H9 (cell line): ENCODE data around the gene ALG9. TPM values are rescaled to one million over a fixed set of nuclear protein-coding genes. Genes with fewer than 3 reads are reported as not detected.

Source experiments
- DNase-seq: peaks from one replicate; pipeline ENCODE4 v3.0.0-alpha.2; 2017
- H2AFZ ChIP-seq: one replicate; pipeline ENCODE4 v1.6.1; 2013; ENCODE audit warnings: mild to moderate bottlenecking, low read length, control low read depth, moderate library complexity
- H2AK5ac ChIP-seq: 2 replicates; pipeline ENCODE4 v1.6.1; 2013; ENCODE audit warnings: low read length, control low read depth, mixed read lengths; ENCODE audit not compliant: insufficient read length
- H2BK120ac ChIP-seq: one replicate; pipeline ENCODE4 v1.6.1; 2013; ENCODE audit warnings: low read depth, mild to moderate bottlenecking, low read length, control low read depth, inconsistent platforms; ENCODE audit not compliant: poor library complexity, severe bottlenecking
- H2BK12ac ChIP-seq: 2 replicates; pipeline ENCODE4 v1.6.1; 2013; ENCODE audit warnings: low read length, control low read depth, mixed read lengths, low read depth; ENCODE audit not compliant: insufficient read length
- H2BK15ac ChIP-seq: 2 replicates; pipeline ENCODE4 v1.6.1; 2013; ENCODE audit warnings: low read depth, low read length, control low read depth
- H2BK20ac ChIP-seq: one replicate; pipeline ENCODE4 v1.6.1; 2013; ENCODE audit warnings: low read depth, mild to moderate bottlenecking, low read length, control low read depth, inconsistent platforms; ENCODE audit not compliant: poor library complexity, severe bottlenecking
- H2BK5ac ChIP-seq: 2 replicates; pipeline ENCODE4 v1.6.1; 2013; ENCODE audit warnings: low read length, control low read depth, mixed read lengths; ENCODE audit not compliant: insufficient read length
- H3K14ac ChIP-seq: 2 replicates; pipeline ENCODE4 v1.6.1; 2013; ENCODE audit warnings: low read length, control low read depth; ENCODE audit not compliant: insufficient read depth
- H3K18ac ChIP-seq: 2 replicates; pipeline ENCODE4 v1.6.1; 2013; ENCODE audit warnings: low read depth, mild to moderate bottlenecking, mixed read lengths, low read length, control low read depth; ENCODE audit not compliant: insufficient read length
- H3K23ac ChIP-seq: 2 replicates; pipeline ENCODE4 v1.6.1; 2013; ENCODE audit warnings: low read length, control low read depth, mixed read lengths, low read depth; ENCODE audit not compliant: insufficient read length
- H3K23me2 ChIP-seq: 2 replicates; pipeline ENCODE4 v1.6.1; 2013; ENCODE audit warnings: low read depth, mild to moderate bottlenecking, mixed read lengths, low read length, control low read depth; ENCODE audit not compliant: insufficient read length, poor library complexity, severe bottlenecking
- H3K27ac ChIP-seq: 2 replicates; pipeline ENCODE4 v1.5.1; 2013; ENCODE audit warnings: low read length, control low read depth, mixed read lengths, low read depth; ENCODE audit not compliant: insufficient read length
- H3K27me3 ChIP-seq: 2 replicates; pipeline ENCODE4 v1.6.1; 2013; ENCODE audit warnings: low read length, control low read depth, inconsistent platforms; ENCODE audit not compliant: insufficient read depth
- H3K4ac ChIP-seq: 2 replicates; pipeline ENCODE4 v1.6.1; 2013; ENCODE audit warnings: low read depth, mild to moderate bottlenecking, control low read depth, inconsistent platforms, low read length, moderate library complexity
- H3K4me1 ChIP-seq: 2 replicates; pipeline ENCODE4 v1.6.1; 2013; ENCODE audit warnings: low read length, control low read depth, inconsistent platforms; ENCODE audit not compliant: insufficient read depth
- H3K4me2 ChIP-seq: 2 replicates; pipeline ENCODE4 v1.6.1; 2013; ENCODE audit warnings: low read length, control low read depth, mixed read lengths; ENCODE audit not compliant: insufficient read length, insufficient read depth
- H3K56ac ChIP-seq: 2 replicates; pipeline ENCODE4 v1.6.1; 2013; ENCODE audit warnings: low read depth, mild to moderate bottlenecking, mixed read lengths, low read length, control low read depth; ENCODE audit not compliant: insufficient read length
- H3K79me1 ChIP-seq: 2 replicates; pipeline ENCODE4 v1.6.1; 2013; ENCODE audit warnings: low read depth, mild to moderate bottlenecking, moderate library complexity, low read length, control low read depth, inconsistent platforms; ENCODE audit not compliant: insufficient read depth, poor library complexity, severe bottlenecking
- H3K79me2 ChIP-seq: 2 replicates; pipeline ENCODE4 v1.6.1; 2013; ENCODE audit warnings: low read length, control low read depth, inconsistent platforms; ENCODE audit not compliant: insufficient read depth
- H3K9ac ChIP-seq: 2 replicates; pipeline ENCODE4 v1.6.1; 2013; ENCODE audit warnings: low read length, control low read depth, mixed read lengths; ENCODE audit not compliant: insufficient read length; ENCODE audit errors: extremely low read depth
- H3K9me3 ChIP-seq: one replicate; pipeline ENCODE4 v1.6.1; 2013; ENCODE audit warnings: low read depth, low read length, inconsistent platforms; ENCODE audit not compliant: control insufficient read depth
- H3T11ph ChIP-seq: one replicate; pipeline ENCODE4 v1.6.1; 2013; ENCODE audit warnings: mild to moderate bottlenecking, low read length, control low read depth, inconsistent platforms
- H4K20me1 ChIP-seq: one replicate; pipeline ENCODE4 v1.6.1; 2013; ENCODE audit not compliant: control insufficient read depth, insufficient read length, insufficient read depth
- H4K5ac ChIP-seq: 2 replicates; pipeline ENCODE4 v1.6.1; 2013; ENCODE audit warnings: low read depth, mild to moderate bottlenecking, mixed read lengths, low read length, control low read depth; ENCODE audit not compliant: insufficient read length
- H4K8ac ChIP-seq: replicated peaks from 2 replicates; pipeline ENCODE4 v1.6.1; 2013; ENCODE audit warnings: low read length, control low read depth, mixed read lengths, low read depth; ENCODE audit not compliant: insufficient read length
- H4K91ac ChIP-seq: 2 replicates; pipeline ENCODE4 v1.6.1; 2013; ENCODE audit warnings: low read depth, mild to moderate bottlenecking, moderate library complexity, mixed read lengths, low read length, control low read depth; ENCODE audit not compliant: insufficient read length
- H3K27ac Mint-ChIP-seq, 3 experiments: 2 replicates in 2 of 3; 3 replicates in 1 of 3; pipeline ENCODE4 v1.8.0; 2020 to 2021; ENCODE audit warnings: mixed read lengths in 3 of 3, mild to moderate bottlenecking in 1 of 3, moderate library complexity in 1 of 3
- H3K27me3 Mint-ChIP-seq: 2 replicates; pipeline ENCODE4 v1.8.0; 2021; ENCODE audit warnings: low read depth, mild to moderate bottlenecking, moderate library complexity, mixed read lengths
- H3K36me3 Mint-ChIP-seq, 3 experiments: 2 replicates in 2 of 3; 3 replicates in 1 of 3; pipeline ENCODE4 v1.8.0; 2020 to 2021; ENCODE audit warnings: low read depth in 3 of 3, mixed read lengths in 3 of 3; ENCODE audit not compliant: insufficient read depth in 1 of 3
- H3K4me1 Mint-ChIP-seq, 2 experiments: 2 replicates each; pipeline ENCODE4 v1.8.0; 2020; ENCODE audit warnings: mixed read lengths in 2 of 2
- H3K4me3 Mint-ChIP-seq, 2 experiments: 2 replicates in 1 of 2; 3 replicates in 1 of 2; pipeline ENCODE4 v1.8.0; 2020 to 2021; ENCODE audit warnings: mild to moderate bottlenecking in 2 of 2, mixed read lengths in 2 of 2, moderate library complexity in 1 of 2
- H3K9me3 Mint-ChIP-seq, 2 experiments: 2 replicates in 1 of 2; 3 replicates in 1 of 2; pipeline ENCODE4 v1.8.0; 2020; ENCODE audit warnings: mild to moderate bottlenecking in 2 of 2, mixed read lengths in 2 of 2, moderate library complexity in 1 of 2
- CTCF ChIP-seq: fragments of 200-600 bp; sonication (generic); conservative IDR thresholded peaks from 3 replicates; pipeline ENCODE4 v1.8.0; 2021; ENCODE audit warnings: antibody characterized with exemption, mild to moderate bottlenecking
- WGBS: extraction: QIAGEN DNeasy Blood & Tissue Kit; methylation state at CpG from one replicate; pipeline ENCODE4 v1.1.7; 2013; ENCODE audit warnings: missing lambda C conversion rate, low lambda C conversion rate, mixed read lengths; ENCODE audit not compliant: insufficient read length; ENCODE audit errors: extremely low coverage; 5-methylcytosine and 5-hydroxymethylcytosine counted together
- total RNA-seq: library from RNA; stranded (reverse); gene quantifications from 2 replicates; pipeline ENCODE4 v1.2.1, GENCODE V29; 2021

ALG9 gene
- total RNA-seq, 1 experiment from 2014 or later: 26.0 TPM

- peaks cover 5 to 10% of the 10 kb centered on the region in 2 experiments for H3K4me1 Mint-ChIP-seq
- Histone ChIP-seq H3K18ac (peak overlapping the region; percentile 18), H3K9ac (peak overlapping the region; percentile 62), H3K79me2 (no peaks in the 10 kb centered on the region), H3K27ac (peak overlapping the region; percentile 20), H2BK15ac (no peak overlapping the region), H4K91ac (no peak overlapping the region), H3K23me2 (peaks cover 9% of the 10 kb centered on the region), H3K27me3 (no peaks in the 10 kb centered on the region), H4K8ac (no peak overlapping the region), H4K20me1 (no peaks in the 10 kb centered on the region), H3K23ac (no peak overlapping the region), H3K56ac (no peak overlapping the region), H3K4me2 (peak overlapping the region; percentile 86), H2BK120ac (no peak overlapping the region), H3T11ph (no peak overlapping the region), H3K9me3 (no peaks in the 10 kb centered on the region), H3K4ac (no peak overlapping the region), H2AK5ac (no peak overlapping the region), H2AFZ (peak overlapping the region; percentile 98), H3K79me1 (no peaks in the 10 kb centered on the region), H3K14ac (peak overlapping the region; percentile 76; the same call in 1 of the 2 replicates), H3K4me1 (no peaks in the 10 kb centered on the region; the same call in 1 of the 2 replicates), H2BK12ac (no peak overlapping the region), H2BK20ac (no peak overlapping the region), H4K5ac (no peak overlapping the region), H2BK5ac (no peak overlapping the region)
- peak overlapping the region; percentile 91 to 99 (median 94) for H3K27ac Mint-ChIP-seq
- H3K4me3 Mint-ChIP-seq: peak overlapping the region; percentile 91 to 92
- H3K9me3 Mint-ChIP-seq: no peaks in the 10 kb centered on the region
- TF ChIP-seq CTCF: no peak
- DNase-seq: no peak
- WGBS: no CpG with 5 or more reads among the region's 13 CpGs
- H3K27me3 Mint-ChIP-seq: no peaks in the 10 kb centered on the region
- no peaks in the 10 kb centered on the region for H3K36me3 Mint-ChIP-seq
Measured at GRCh38 chr11:111878385-111878848, 7.0 kb upstream of the ALG9 start.
